OCI-LY1 (cell line): Measurements from ENCODE around the gene SHC3.

Experiments
- H2AFZ ChIP-seq: fragments of 200-600 bp; sonication (generic), shearing (Covaris generic); 2 replicates; pipeline ENCODE4 v1.6.0; 2014; ENCODE audit warnings: antibody characterized with exemption, mild to moderate bottlenecking, low read length
- H3F3A ChIP-seq: fragments of 200-600 bp; sonication (generic), shearing (Covaris generic); 2 replicates; pipeline ENCODE4 v1.6.0; 2014; ENCODE audit warnings: mild to moderate bottlenecking, antibody characterized with exemption, low read length, moderate library complexity; ENCODE audit not compliant: insufficient read depth
- H3K27ac ChIP-seq: fragments of 200-600 bp; sonication (generic); 2 replicates; pipeline ENCODE4 v1.5.1; 2014; ENCODE audit warnings: low read length, mixed run types, mild to moderate bottlenecking, low read depth; ENCODE audit not compliant: poor library complexity, severe bottlenecking
- H3K27me3 ChIP-seq: fragments of 200-600 bp; sonication (generic); 2 replicates; pipeline ENCODE4 v1.6.0; 2014; ENCODE audit warnings: antibody characterized with exemption, mild to moderate bottlenecking, low read length, moderate library complexity; ENCODE audit not compliant: insufficient read depth
- H3K36me3 ChIP-seq: fragments of 200-600 bp; sonication (generic); 2 replicates; pipeline ENCODE4 v1.6.1; 2014; ENCODE audit warnings: mild to moderate bottlenecking, antibody characterized with exemption, low read length, moderate library complexity, mixed read lengths; ENCODE audit not compliant: insufficient read depth
- H3K4me1 ChIP-seq: fragments of 200-600 bp; sonication (generic); 2 replicates; pipeline ENCODE4 v1.5.1; 2014; ENCODE audit warnings: mild to moderate bottlenecking, low read length, moderate library complexity; ENCODE audit not compliant: insufficient read depth, severe bottlenecking
- H3K4me2 ChIP-seq: fragments of 200-600 bp; sonication (generic), shearing (Covaris generic); 2 replicates; pipeline ENCODE4 v1.6.1; 2014; ENCODE audit warnings: low read length
- H3K4me3 ChIP-seq: fragments of 200-600 bp; sonication (generic); 2 replicates; pipeline ENCODE4 v1.5.1; 2014; ENCODE audit warnings: low read length, low read depth, mild to moderate bottlenecking, mixed read lengths; ENCODE audit not compliant: poor library complexity, severe bottlenecking
- H3K79me2 ChIP-seq: fragments of 200-600 bp; shearing (Covaris generic); 2 replicates; pipeline ENCODE4 v1.6.1; 2016; ENCODE audit warnings: mixed run types, low read length, mixed read lengths; ENCODE audit not compliant: insufficient read depth
- H3K9ac ChIP-seq: fragments of 200-600 bp; sonication (generic), shearing (Covaris generic); 2 replicates; pipeline ENCODE4 v1.6.1; 2014; ENCODE audit warnings: mild to moderate bottlenecking, low read length, mixed read lengths
- H3K9me2 ChIP-seq: fragments of 200-600 bp; sonication (generic), shearing (Covaris generic); 2 replicates; pipeline ENCODE4 v1.6.1; 2014; ENCODE audit warnings: low read depth, mild to moderate bottlenecking, low read length, mixed read lengths
- H3K9me3 ChIP-seq: fragments of 200-600 bp; shearing (Covaris generic); 2 replicates; pipeline ENCODE4 v1.6.1; 2014; ENCODE audit warnings: low read length, mixed read lengths
- H4K20me1 ChIP-seq: fragments of 200-600 bp; sonication (generic), shearing (Covaris generic); 2 replicates; pipeline ENCODE4 v1.6.0; 2016; ENCODE audit warnings: mild to moderate bottlenecking, low read length; ENCODE audit not compliant: insufficient read depth
- EZH2 ChIP-seq: fragments of 200-600 bp; sonication (generic), shearing (Covaris generic); IDR thresholded peaks from 2 replicates; pipeline ENCODE4 v1.8.0; 2017; ENCODE audit warnings: borderline replicate concordance, mixed run types, mild to moderate bottlenecking, antibody characterized with exemption, low read length, moderate library complexity, mixed read lengths
- TF ChIP-seq, protein P1 (sequence below): fragments of 200-600 bp; sonication (generic), shearing (Covaris generic); IDR thresholded peaks from 2 replicates; pipeline ENCODE4 v1.5.1; 2017; ENCODE audit warnings: mild to moderate bottlenecking, antibody characterized with exemption, low read length, moderate library complexity, mixed read lengths

SHC3 gene, protein sequence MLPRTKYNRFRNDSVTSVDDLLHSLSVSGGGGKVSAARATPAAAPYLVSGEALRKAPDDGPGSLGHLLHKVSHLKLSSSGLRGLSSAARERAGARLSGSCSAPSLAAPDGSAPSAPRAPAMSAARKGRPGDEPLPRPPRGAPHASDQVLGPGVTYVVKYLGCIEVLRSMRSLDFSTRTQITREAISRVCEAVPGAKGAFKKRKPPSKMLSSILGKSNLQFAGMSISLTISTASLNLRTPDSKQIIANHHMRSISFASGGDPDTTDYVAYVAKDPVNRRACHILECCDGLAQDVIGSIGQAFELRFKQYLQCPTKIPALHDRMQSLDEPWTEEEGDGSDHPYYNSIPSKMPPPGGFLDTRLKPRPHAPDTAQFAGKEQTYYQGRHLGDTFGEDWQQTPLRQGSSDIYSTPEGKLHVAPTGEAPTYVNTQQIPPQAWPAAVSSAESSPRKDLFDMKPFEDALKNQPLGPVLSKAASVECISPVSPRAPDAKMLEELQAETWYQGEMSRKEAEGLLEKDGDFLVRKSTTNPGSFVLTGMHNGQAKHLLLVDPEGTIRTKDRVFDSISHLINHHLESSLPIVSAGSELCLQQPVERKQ

DNA sequence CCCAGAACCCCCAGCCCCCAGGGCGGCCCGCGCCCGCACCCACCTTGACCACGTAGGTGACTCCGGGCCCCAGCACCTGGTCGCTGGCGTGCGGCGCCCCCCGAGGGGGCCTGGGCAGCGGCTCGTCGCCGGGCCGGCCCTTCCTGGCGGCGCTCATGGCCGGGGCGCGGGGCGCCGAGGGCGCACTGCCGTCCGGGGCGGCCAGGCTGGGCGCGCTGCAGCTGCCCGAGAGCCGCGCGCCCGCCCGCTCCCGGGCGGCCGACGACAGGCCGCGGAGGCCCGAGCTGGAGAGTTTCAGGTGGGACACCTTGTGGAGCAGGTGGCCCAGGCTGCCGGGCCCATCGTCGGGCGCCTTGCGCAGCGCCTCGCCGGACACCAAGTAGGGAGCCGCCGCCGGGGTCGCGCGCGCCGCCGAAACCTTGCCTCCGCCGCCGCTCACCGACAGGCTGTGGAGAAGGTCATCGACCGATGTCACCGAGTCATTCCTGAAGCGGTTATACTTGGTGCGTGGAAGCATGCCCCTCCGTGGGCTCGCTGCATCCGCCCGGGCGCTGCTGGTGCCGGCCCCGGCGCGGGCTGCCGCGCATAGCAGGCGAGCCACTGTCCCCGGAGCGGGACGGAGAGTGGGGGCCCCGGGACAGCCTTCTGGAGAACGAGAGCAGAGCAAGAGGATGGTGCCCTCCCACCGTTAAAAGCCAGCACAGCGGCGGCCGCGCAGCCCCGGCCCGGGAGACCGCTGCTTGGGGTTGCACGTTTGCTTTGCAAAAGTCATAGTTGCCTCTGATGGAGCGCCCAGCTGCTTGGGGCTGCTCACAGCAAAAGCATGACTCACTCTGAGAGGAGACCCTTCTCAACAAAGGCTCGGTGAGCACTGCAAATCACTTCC, at the start of gene SHC3:
SHC3 (minus strand) TSS at position 875 of the 886 bp plus-strand sequence; CDS start at position 517, 358 bp downstream.
- Histone ChIP-seq H3K9ac (no peak within 1 kb of the TSS), H3K9me3 (no peaks in the 10 kb centered on the region), H3F3A (no peaks in the 10 kb centered on the region), H3K36me3 (no peaks in the 10 kb centered on the region), H3K79me2 (no peaks in the 10 kb centered on the region), H4K20me1 (no peaks in the 10 kb centered on the region), H3K27me3 (no peaks in the 10 kb centered on the region; the same call in 1 of the 2 replicates), H2AFZ (no peak within 1 kb of the TSS), H3K27ac (no peak within 1 kb of the TSS), H3K9me2 (no peaks in the 10 kb centered on the region), H3K4me3 (no peak within 1 kb of the TSS), H3K4me1 (no peaks in the 10 kb centered on the region), H3K4me2 (no peak within 1 kb of the TSS)
- TF ChIP-seq, protein P1, sequence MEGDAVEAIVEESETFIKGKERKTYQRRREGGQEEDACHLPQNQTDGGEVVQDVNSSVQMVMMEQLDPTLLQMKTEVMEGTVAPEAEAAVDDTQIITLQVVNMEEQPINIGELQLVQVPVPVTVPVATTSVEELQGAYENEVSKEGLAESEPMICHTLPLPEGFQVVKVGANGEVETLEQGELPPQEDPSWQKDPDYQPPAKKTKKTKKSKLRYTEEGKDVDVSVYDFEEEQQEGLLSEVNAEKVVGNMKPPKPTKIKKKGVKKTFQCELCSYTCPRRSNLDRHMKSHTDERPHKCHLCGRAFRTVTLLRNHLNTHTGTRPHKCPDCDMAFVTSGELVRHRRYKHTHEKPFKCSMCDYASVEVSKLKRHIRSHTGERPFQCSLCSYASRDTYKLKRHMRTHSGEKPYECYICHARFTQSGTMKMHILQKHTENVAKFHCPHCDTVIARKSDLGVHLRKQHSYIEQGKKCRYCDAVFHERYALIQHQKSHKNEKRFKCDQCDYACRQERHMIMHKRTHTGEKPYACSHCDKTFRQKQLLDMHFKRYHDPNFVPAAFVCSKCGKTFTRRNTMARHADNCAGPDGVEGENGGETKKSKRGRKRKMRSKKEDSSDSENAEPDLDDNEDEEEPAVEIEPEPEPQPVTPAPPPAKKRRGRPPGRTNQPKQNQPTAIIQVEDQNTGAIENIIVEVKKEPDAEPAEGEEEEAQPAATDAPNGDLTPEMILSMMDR, result no peak
- TF ChIP-seq EZH2, result no peak

DNA sequence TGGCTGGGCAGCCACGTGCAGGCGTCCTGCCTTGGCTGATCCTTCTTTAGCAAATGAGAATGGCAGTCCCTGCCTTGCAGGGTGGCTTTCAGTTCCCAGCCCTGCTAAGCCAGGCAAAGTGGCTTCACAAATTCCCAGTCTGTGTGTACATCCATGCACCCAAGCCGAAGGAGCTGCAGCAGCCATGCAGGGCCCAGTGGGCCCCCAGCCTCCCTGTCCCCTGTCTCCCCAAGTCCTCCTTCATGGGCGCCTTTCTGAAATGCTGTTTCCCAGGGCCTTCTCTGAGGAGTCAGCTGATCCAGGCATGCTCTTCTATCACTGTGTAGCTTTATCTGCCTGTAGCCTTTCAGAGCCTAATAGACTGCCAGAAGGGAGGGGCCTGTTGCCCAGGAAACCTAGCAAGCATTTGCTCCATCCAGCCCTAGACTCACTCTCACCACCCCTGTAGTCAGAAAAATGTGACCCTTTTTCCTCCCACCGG, 47.4 kb upstream of the SHC3 start:
- TF ChIP-seq, protein P1, result no peak
- no peak for TF ChIP-seq EZH2
- Histone ChIP-seq H3K4me2 (no peak overlapping the region), H3K9ac (no peak overlapping the region), H2AFZ (no peak overlapping the region), H3K79me2 (no peaks in the 10 kb centered on the region), H3F3A (no peaks in the 10 kb centered on the region), H3K4me1 (no peaks in the 10 kb centered on the region), H4K20me1 (no peaks in the 10 kb centered on the region), H3K27ac (no peak overlapping the region), H3K4me3 (no peak overlapping the region), H3K9me2 (no peaks in the 10 kb centered on the region), H3K27me3 (peaks cover 4% of the 10 kb centered on the region; the same call in 1 of the 2 replicates), H3K36me3 (no peaks in the 10 kb centered on the region), H3K9me3 (no peaks in the 10 kb centered on the region)

DNA sequence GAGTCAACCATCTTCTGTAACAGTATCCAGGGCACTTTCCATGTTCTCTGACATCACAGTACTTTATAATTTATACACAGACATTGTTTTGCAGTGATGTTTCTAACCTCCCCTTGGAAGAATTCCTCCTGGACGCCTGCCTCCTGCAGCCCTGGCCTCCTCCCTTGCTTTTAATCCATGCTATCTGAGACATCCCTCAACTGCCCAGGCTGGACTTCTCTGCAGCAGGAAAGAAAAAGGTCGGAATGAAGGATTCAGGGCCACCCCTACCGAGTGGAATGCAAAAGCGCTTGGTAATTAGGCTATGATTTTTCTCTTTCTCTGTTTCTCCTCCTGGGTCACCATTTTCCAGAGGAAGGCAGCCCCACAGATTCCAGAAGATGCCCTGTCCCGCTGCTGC, 47.0 kb upstream of the SHC3 start:
- H3K4me2 ChIP-seq, result no peak overlapping the region
- no peaks in the 10 kb centered on the region for H3K9me3 ChIP-seq
- TF ChIP-seq, protein P1, result no peak
- no peak for TF ChIP-seq EZH2
- no peak overlapping the region for H3K4me3 ChIP-seq
- no peaks in the 10 kb centered on the region for H4K20me1 ChIP-seq
- H3K9me2 ChIP-seq, result no peaks in the 10 kb centered on the region
- H3F3A ChIP-seq, result no peaks in the 10 kb centered on the region
- H2AFZ ChIP-seq, result no peak overlapping the region
- no peaks in the 10 kb centered on the region for H3K4me1 ChIP-seq
- H3K36me3 ChIP-seq, result no peaks in the 10 kb centered on the region
- H3K27ac ChIP-seq, result no peak overlapping the region
- peaks cover 4% of the 10 kb centered on the region; the same call in 1 of the 2 replicates for H3K27me3 ChIP-seq
- no peak overlapping the region for H3K9ac ChIP-seq
- no peaks in the 10 kb centered on the region for H3K79me2 ChIP-seq
